Calu3 (cell line): Measurements from ENCODE around the gene AP1S3. TPM values are rescaled to one million over a fixed set of nuclear protein-coding genes. Genes with fewer than 3 reads are reported as not detected.
"Not testable (repeated sequence)": the region's sequence is repeated elsewhere in the genome, so short reads cannot be mapped to it uniquely, and the experiment has no call there.

Experiments used
- BruUV-seq: library from RNA; stranded (reverse); fragments of 400-500 nt; replicated peaks from 2 replicates; lab custom pipeline; 2021; lab: Mats Ljungman, UMichigan
- CTCF ChIA-PET: fragments of 300-600 bp; sonication (Branson Sonifier 250); formaldehyde crosslinking; loops from one replicate; lab custom pipeline; 2022; ENCODE audit warnings: antibody characterized with exemption; lab: Charles Lee
- DNase-seq: peaks from one replicate; pipeline ENCODE4 v3.0.0; 2022
- H3K27ac Mint-ChIP-seq: one replicate; pipeline ENCODE4 v1.8.0; 2022; ENCODE audit warnings: mixed read lengths; ENCODE audit not compliant: unreplicated experiment
- H3K27me3 Mint-ChIP-seq: one replicate; pipeline ENCODE4 v1.8.0; 2022; ENCODE audit warnings: mixed read lengths; ENCODE audit not compliant: unreplicated experiment
- H3K36me3 Mint-ChIP-seq: one replicate; pipeline ENCODE4 v1.8.0; 2022; ENCODE audit warnings: mild to moderate bottlenecking, moderate library complexity, mixed read lengths; ENCODE audit not compliant: insufficient read depth, unreplicated experiment
- H3K4me1 Mint-ChIP-seq: one replicate; pipeline ENCODE4 v1.8.0; 2022; ENCODE audit warnings: mild to moderate bottlenecking, low read depth, mixed read lengths; ENCODE audit not compliant: unreplicated experiment
- H3K4me3 Mint-ChIP-seq: one replicate; pipeline ENCODE4 v1.8.0; 2022; ENCODE audit warnings: mild to moderate bottlenecking, low read depth, moderate library complexity, mixed read lengths; ENCODE audit not compliant: unreplicated experiment
- H3K9me3 Mint-ChIP-seq: one replicate; pipeline ENCODE4 v1.8.0; 2022; ENCODE audit warnings: low read depth, mixed read lengths; ENCODE audit not compliant: unreplicated experiment
- CTCF ChIP-seq: fragments of 200-600 bp; IDR thresholded peaks from one replicate; pipeline ENCODE4 v1.8.0; 2022; ENCODE audit warnings: antibody characterized with exemption; ENCODE audit not compliant: unreplicated experiment
- intact Hi-C: fragments of 100-400 bp; cut with micrococcal nuclease; formaldehyde crosslinking; loops from one replicate; pipeline ENCODE4 v1.10.0; 2022; ENCODE audit not compliant: unreplicated experiment
- total RNA-seq: library from RNA; stranded (reverse); gene quantifications from 2 replicates; pipeline ENCODE4 v1.2.3, GENCODE V29; 2022

Gene AP1S3
- total RNA-seq, 1 experiment from 2014 or later: 119 TPM

GRCh38 chr2:223882715-223883114, 45.3 kb upstream of the AP1S3 start:
- no peaks in the 10 kb centered on the region for H3K4me1 Mint-ChIP-seq
- H3K27me3 Mint-ChIP-seq: no peaks in the 10 kb centered on the region
- no peak overlapping the region for H3K4me3 Mint-ChIP-seq
- BruUV-seq: no TSS peak
- H3K27ac Mint-ChIP-seq: no peak overlapping the region
- DNase-seq: no peak
- peaks cover 24% of the 10 kb centered on the region for H3K36me3 Mint-ChIP-seq
- H3K9me3 Mint-ChIP-seq: no peaks in the 10 kb centered on the region
- CTCF ChIA-PET: no interaction called here
- no peak for TF ChIP-seq CTCF
- intact Hi-C loops: no loop called here

GRCh38 chr2:223880796-223881195, 43.4 kb upstream of the AP1S3 start:
- BruUV-seq: no TSS peak
- H3K9me3 Mint-ChIP-seq: no peaks in the 10 kb centered on the region
- CTCF ChIA-PET: interaction anchor here (0.7 kb wide), 1 partner anchor 34 kb away, joined by 4 read pairs; no protein-coding TSS in a partner anchor
- H3K4me1 Mint-ChIP-seq: no peaks in the 10 kb centered on the region
- peaks cover 21% of the 10 kb centered on the region for H3K36me3 Mint-ChIP-seq
- no peak overlapping the region for H3K4me3 Mint-ChIP-seq
- no peak for DNase-seq
- no peaks in the 10 kb centered on the region for H3K27me3 Mint-ChIP-seq
- no peak for TF ChIP-seq CTCF
- intact Hi-C loops: no loop called here
- H3K27ac Mint-ChIP-seq: no peak overlapping the region

- Mint-ChIP-seq H3K4me1 (no peaks in the 10 kb centered on the region), H3K27ac (no peak overlapping the region), H3K27me3 (no peaks in the 10 kb centered on the region), H3K36me3 (peaks cover 11% of the 10 kb centered on the region), H3K4me3 (no peak overlapping the region), H3K9me3 (no peaks in the 10 kb centered on the region)
- CTCF ChIA-PET: no interaction called here
- TF ChIP-seq CTCF: no peak
- DNase-seq: no peak
- intact Hi-C loops: no loop called here
- TSS peak; percentile 30 for BruUV-seq
These were observed 40.5 kb upstream of the AP1S3 start for GRCh38 chr2:223877721-223878410.

GRCh38 chr2:223873672-223874071, 36.3 kb upstream of the AP1S3 start:
- Mint-ChIP-seq H3K27me3 (no peaks in the 10 kb centered on the region), H3K27ac (no peak overlapping the region), H3K9me3 (no peaks in the 10 kb centered on the region), H3K4me1 (no peaks in the 10 kb centered on the region), H3K4me3 (no peak overlapping the region), H3K36me3 (peaks cover 5% of the 10 kb centered on the region)
- no peak for TF ChIP-seq CTCF
- DNase-seq: no peak
- no TSS peak for BruUV-seq
- intact Hi-C loops: no loop called here
- CTCF ChIA-PET: no interaction called here

GRCh38 chr2:223872772-223873171, 35.4 kb upstream of the AP1S3 start:
- H3K36me3 Mint-ChIP-seq, H3K27ac Mint-ChIP-seq, DNase-seq, BruUV-seq, H3K4me1 Mint-ChIP-seq, H3K27me3 Mint-ChIP-seq, intact Hi-C loops, H3K4me3 Mint-ChIP-seq, CTCF ChIA-PET, H3K9me3 Mint-ChIP-seq: not testable (repeated sequence)

GRCh38 chr2:223871661-223872060, 34.3 kb upstream of the AP1S3 start:
- CTCF ChIA-PET, H3K27ac Mint-ChIP-seq, H3K4me1 Mint-ChIP-seq, DNase-seq, H3K36me3 Mint-ChIP-seq, intact Hi-C loops, H3K4me3 Mint-ChIP-seq, H3K9me3 Mint-ChIP-seq, H3K27me3 Mint-ChIP-seq, BruUV-seq: not testable (repeated sequence)
